ENCODE results near the gene RUNX3. TPM values are rescaled to one million over a fixed set of nuclear protein-coding genes. Genes with fewer than 3 reads are reported as not detected.

RUNX3 gene
- total RNA-seq, 2 donors from 2014 or later: 6.8 to 8.5 TPM

DNA sequence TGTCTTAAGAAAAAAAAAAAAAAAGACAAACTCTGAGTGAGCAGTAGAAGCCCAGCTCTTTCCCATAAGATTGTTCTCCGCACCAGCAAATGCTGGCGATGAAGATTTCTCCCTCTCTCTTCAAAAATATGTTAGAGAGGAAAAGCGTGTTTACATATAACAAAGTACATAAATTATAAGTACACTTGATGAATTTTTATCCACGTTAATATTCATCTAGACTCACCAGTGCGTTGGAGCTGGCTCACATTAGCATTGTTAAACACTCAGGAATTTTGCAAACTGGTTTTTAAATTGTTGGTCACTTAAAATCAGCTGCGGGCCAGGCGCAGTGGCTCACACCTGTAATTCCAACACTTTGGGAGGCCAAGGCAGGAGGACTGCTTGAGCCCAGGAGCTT is 56.0 kb downstream of the RUNX3 start:
- H3K27me3 ChIP-seq (replicated peaks; ENCODE audit: insufficient read depth): no peaks in the 10 kb centered on the region
- H3K9me3 ChIP-seq: no peaks in the 10 kb centered on the region
- ATAC-seq (ENCODE audit: insufficient number of reproducible peaks, low FRiP score, low read depth): no peak
- no peak overlapping the region for H3K27ac ChIP-seq
- H3K36me3 ChIP-seq: no peaks in the 10 kb centered on the region
- TF ChIP-seq, protein P1, sequence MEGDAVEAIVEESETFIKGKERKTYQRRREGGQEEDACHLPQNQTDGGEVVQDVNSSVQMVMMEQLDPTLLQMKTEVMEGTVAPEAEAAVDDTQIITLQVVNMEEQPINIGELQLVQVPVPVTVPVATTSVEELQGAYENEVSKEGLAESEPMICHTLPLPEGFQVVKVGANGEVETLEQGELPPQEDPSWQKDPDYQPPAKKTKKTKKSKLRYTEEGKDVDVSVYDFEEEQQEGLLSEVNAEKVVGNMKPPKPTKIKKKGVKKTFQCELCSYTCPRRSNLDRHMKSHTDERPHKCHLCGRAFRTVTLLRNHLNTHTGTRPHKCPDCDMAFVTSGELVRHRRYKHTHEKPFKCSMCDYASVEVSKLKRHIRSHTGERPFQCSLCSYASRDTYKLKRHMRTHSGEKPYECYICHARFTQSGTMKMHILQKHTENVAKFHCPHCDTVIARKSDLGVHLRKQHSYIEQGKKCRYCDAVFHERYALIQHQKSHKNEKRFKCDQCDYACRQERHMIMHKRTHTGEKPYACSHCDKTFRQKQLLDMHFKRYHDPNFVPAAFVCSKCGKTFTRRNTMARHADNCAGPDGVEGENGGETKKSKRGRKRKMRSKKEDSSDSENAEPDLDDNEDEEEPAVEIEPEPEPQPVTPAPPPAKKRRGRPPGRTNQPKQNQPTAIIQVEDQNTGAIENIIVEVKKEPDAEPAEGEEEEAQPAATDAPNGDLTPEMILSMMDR (IDR thresholded peaks at IDR 0.05): no peak
- H3K4me1 ChIP-seq (ENCODE audit: control insufficient read depth in 1 of 2, low read depth in 2 of 2): no peaks in the 10 kb centered on the region
- no peak overlapping the region for H3K4me3 ChIP-seq
- no peak for DNase-seq (ENCODE audit: low spot score)

DNA sequence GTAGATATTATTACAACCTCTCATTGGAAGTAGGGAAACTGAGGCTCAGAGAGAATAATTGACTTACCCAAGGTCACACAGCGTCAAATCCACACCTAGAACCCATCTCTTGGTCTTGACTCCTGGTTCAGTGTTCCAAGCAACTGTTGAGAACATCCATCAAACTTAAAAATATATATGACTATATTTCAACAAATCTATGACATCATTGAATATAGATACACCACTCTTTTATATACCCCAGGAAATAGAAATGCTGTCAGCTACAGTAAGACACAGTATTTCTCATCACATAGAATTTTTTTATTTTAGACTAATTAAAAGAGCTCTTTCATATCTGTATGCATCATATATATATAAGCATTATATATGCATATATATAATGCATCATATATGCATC is 56.9 kb downstream of the RUNX3 start:
- ATAC-seq (ENCODE audit: insufficient number of reproducible peaks, low FRiP score, low read depth) (no peak), DNase-seq (ENCODE audit: low spot score) (no peak)
- Histone ChIP-seq H3K27me3 (replicated peaks; ENCODE audit: insufficient read depth) (no peaks in the 10 kb centered on the region), H3K4me1 (ENCODE audit: control insufficient read depth in 1 of 2, low read depth in 2 of 2) (no peaks in the 10 kb centered on the region), H3K36me3 (no peaks in the 10 kb centered on the region), H3K9me3 (no peaks in the 10 kb centered on the region), H3K4me3 (no peak overlapping the region), H3K27ac (no peak overlapping the region)
- TF ChIP-seq, protein P1 (IDR thresholded peaks at IDR 0.05): no peak

DNA sequence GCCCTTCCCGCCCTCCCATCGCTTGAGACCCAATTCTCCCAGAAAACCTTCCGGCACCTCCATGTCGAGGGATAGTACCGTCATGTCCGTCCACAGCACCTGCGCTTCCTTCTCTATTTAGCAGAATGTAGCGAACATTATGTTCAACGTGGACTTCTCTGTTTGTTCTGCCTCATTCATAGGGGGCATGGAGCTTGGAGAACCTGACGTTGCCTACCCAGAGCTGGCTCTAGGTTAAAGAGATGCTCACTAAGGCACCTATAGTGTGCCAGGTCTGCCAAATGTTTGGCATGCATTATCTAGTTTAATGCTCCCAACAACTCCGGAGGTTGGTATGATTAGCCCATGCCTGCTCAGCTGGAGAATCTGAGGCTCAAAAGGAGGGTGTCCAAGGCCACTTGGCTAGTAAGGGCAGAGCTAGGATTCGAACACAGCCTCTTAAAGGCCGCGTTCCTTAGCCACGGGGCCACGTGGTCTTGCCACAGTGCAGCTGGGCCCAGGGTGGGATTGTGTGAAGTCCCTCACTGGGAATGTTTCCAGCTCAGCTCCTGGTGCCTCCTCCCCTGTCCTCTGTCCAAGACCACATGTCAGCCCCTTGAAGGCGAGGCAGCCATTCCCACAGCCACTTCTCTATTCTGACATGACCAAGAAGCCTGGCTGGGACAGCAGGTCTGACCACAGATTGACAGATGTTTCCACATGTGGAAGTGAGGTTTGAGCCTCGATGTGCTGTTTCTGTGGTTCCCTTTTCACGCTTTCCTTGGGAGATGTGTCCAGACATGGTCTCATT is 57.8 kb downstream of the RUNX3 start:
- ATAC-seq (ENCODE audit: insufficient number of reproducible peaks, low FRiP score, low read depth) (no peak), DNase-seq (ENCODE audit: low spot score) (no peak)
- Histone ChIP-seq H3K4me3 (no peak overlapping the region), H3K36me3 (no peaks in the 10 kb centered on the region), H3K27me3 (replicated peaks; ENCODE audit: insufficient read depth) (no peaks in the 10 kb centered on the region), H3K9me3 (no peaks in the 10 kb centered on the region), H3K4me1 (ENCODE audit: control insufficient read depth in 1 of 2, low read depth in 2 of 2) (no peaks in the 10 kb centered on the region), H3K27ac (no peak overlapping the region)
- TF ChIP-seq, protein P1 (IDR thresholded peaks at IDR 0.05): no peak

DNA sequence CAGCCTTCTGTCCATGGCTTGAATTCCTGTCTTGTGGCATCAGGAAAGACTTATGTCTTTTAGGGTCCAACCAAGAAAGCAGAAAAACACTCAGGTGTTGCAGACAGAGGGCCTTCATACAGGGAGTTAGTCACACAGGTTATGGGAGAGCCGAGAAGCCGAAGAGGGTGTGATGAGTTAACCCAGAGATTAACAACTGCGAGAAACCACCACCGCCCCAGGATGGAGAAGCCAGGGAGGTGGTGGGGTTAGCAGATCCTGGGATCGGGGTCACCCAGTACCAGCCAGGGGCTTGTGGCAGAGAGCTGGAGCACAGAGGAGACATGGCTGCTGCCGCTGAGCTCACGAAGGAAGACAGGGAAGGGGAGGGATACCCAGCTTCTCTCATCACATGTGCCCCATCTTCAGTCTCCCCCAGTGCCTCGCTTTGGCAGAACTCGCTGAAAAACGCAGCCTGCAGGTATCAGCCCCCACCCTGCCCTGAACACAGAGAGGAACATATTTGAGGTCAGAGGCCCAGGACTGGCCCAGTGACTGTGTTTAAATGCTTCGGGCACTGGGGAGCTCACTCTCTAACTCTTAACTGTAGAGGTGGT is 58.7 kb downstream of the RUNX3 start:
- Histone ChIP-seq H3K36me3 (no peaks in the 10 kb centered on the region), H3K9me3 (no peaks in the 10 kb centered on the region), H3K27me3 (replicated peaks; ENCODE audit: insufficient read depth) (no peaks in the 10 kb centered on the region), H3K27ac (no peak overlapping the region), H3K4me3 (no peak overlapping the region), H3K4me1 (ENCODE audit: control insufficient read depth in 1 of 2, low read depth in 2 of 2) (no peaks in the 10 kb centered on the region)
- DNase-seq (ENCODE audit: low spot score) (no peak), ATAC-seq (ENCODE audit: insufficient number of reproducible peaks, low FRiP score, low read depth) (no peak)
- TF ChIP-seq, protein P1 (IDR thresholded peaks at IDR 0.05): no peak

DNA sequence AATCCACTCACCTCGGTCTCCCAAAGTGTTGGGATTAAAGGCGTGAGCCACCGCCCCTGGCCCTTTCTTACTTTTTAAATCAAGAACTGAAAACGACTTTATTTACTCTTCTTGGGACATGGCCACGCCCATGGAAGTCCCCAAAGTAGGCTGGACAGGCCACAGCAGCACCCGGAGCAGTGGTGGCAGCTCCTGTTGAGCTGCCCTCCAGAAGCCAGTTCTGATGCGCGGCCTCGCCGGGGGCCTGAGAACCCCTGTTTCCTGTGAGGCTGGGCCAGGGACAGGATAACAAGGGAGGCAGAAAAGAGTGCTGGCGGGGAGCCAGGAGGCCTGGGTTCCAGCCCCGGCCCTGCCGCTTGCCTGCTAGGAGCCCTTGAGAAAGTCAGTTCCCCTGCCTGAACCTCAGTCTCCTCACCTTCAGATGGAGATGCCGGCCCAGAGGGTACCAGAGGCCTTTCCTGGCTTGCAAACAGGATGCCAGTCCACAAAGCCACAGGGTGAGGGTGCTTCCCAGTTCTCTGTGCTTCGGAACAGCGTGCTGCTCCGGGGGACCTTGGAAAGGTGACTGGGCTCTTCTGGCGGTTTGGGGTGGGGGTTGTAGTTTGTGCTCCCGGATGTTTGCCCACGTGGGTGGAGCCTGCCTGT is 59.4 kb downstream of the RUNX3 start:
- Histone ChIP-seq H3K27ac (no peak overlapping the region), H3K4me1 (ENCODE audit: control insufficient read depth in 1 of 2, low read depth in 2 of 2) (no peaks in the 10 kb centered on the region), H3K9me3 (no peaks in the 10 kb centered on the region), H3K27me3 (replicated peaks; ENCODE audit: insufficient read depth) (no peaks in the 10 kb centered on the region), H3K36me3 (no peaks in the 10 kb centered on the region), H3K4me3 (no peak overlapping the region)
- no peak for ATAC-seq (ENCODE audit: insufficient number of reproducible peaks, low FRiP score, low read depth)
- no peak for DNase-seq (ENCODE audit: low spot score)
- TF ChIP-seq, protein P1 (IDR thresholded peaks at IDR 0.05): no peak

Data from thoracic aorta (tissue), 2 donors.